ENCODE results near the gene GPR78. TPM values are rescaled to one million over a fixed set of nuclear protein-coding genes. Genes with fewer than 3 reads are reported as not detected.

GPR78 gene
- total and polyA plus RNA-seq, 2 of the 8 experiments (the other 6 are each of a cell fraction or from before 2014, with no cell fraction given): 1.0 to 3.0 TPM

DNA sequence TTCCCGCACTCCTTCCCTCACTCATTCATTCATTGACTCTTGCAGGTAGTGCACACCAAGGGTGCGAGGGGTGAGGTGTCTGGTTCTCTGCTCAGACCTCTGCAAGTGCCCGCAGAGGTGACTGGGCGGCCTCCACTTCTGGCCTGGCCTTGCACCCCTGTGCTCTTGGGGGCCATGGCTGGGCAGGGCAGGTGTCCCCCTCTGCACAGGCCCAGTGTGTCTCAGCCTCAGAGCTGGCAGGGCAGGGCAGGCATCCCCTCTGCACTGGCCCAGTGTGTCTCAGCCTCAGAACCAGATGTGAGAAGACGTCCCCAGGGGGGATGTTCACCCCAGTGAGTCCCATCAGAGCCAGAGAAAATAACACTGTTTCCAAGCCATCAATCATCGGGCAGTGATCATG is 29.2 kb downstream of the GPR78 start:
- Histone ChIP-seq H2AFZ (ENCODE audit: low read length) (no peak overlapping the region), H3K79me2 (ENCODE audit: control insufficient read depth in 1 of 2, insufficient read depth in 2 of 2, low read length in 2 of 2) (no peaks in the 10 kb centered on the region), H3K79me1 (ENCODE audit: low read depth, low read length) (no peaks in the 10 kb centered on the region), H2BK12ac (ENCODE audit: low read depth, low read length) (no peak overlapping the region), H3K4ac (replicated peaks; ENCODE audit: insufficient read length, low read depth, low read length) (no peak overlapping the region), H3K9ac (replicated peaks in 1 of 4; ENCODE audit: extremely low read depth in 1 of 4, low read depth in 3 of 4, low read length in 3 of 4) (no peak overlapping the region), H3K4me2 (ENCODE audit: insufficient read depth in 1 of 2, low read depth in 2 of 2, low read length in 2 of 2) (no peak overlapping the region), H3K9me3 (ENCODE audit: insufficient read depth in 2 of 2, low read depth in 1 of 2, low read length in 1 of 2) (no peaks in the 10 kb centered on the region), H3K18ac (ENCODE audit: extremely low read depth, low read length) (no peak overlapping the region), H3K23ac (ENCODE audit: insufficient read length) (no peak overlapping the region), H3K4me1 (replicated peaks in 1 of 4; ENCODE audit: control insufficient read depth in 3 of 4, insufficient read depth in 4 of 4, low read length in 3 of 4) (peaks cover 0 to 2% (median 0%) of the 10 kb centered on the region in 4 experiments; a peak in 1 of 7 replicates), H3K4me3 (ENCODE audit: extremely low read depth in 1 of 4, insufficient read depth in 2 of 4, low read depth in 3 of 4, low read length in 4 of 4) (no peak overlapping the region), H3K27ac (ENCODE audit: low read depth, low read length) (no peak overlapping the region), H3K36me3 (ENCODE audit: control insufficient read depth in 2 of 4, insufficient read depth in 4 of 4, low read length in 3 of 4) (peaks cover 0 to 14% (median 3%) of the 10 kb centered on the region in 4 experiments; a peak in 4 of 8 replicates), H4K8ac (ENCODE audit: extremely low read depth, insufficient read depth, low read length) (no peak overlapping the region; the same call in 1 of the 2 replicates), H2BK120ac (replicated peaks; ENCODE audit: low read depth, low read length) (no peak overlapping the region), H3K14ac (ENCODE audit: insufficient read length) (no peak overlapping the region), H4K91ac (replicated peaks; ENCODE audit: insufficient read length, low read length) (no peak overlapping the region), H3K23me2 (ENCODE audit: low read depth, low read length) (peaks cover 6% of the 10 kb centered on the region; the same call in 1 of the 2 replicates), H2BK20ac (ENCODE audit: low read length) (no peak overlapping the region), H3K56ac (replicated peaks; ENCODE audit: insufficient read length, low read depth, low read length) (no peak overlapping the region), H2BK5ac (ENCODE audit: low read depth, low read length) (no peak overlapping the region), H2BK15ac (ENCODE audit: low read length) (no peak overlapping the region), H3K27me3 (replicated peaks in 1 of 4; ENCODE audit: control insufficient read depth in 3 of 4, extremely low read depth in 1 of 4, insufficient read depth in 3 of 4, low read length in 3 of 4) (no peaks in the 10 kb centered on the region; a peak in 1 of 7 replicates), H4K20me1 (replicated peaks in 1 of 2; ENCODE audit: control insufficient read depth in 1 of 2, insufficient read depth in 2 of 2, low read length in 2 of 2) (peaks cover 10 to 26% of the 10 kb centered on the region in 2 experiments), H4K5ac (ENCODE audit: insufficient read length, low read depth, low read length) (no peak overlapping the region), H2AK5ac (ENCODE audit: low read depth, low read length) (no peak overlapping the region)
- no peak for DNase-seq (ENCODE audit: low read depth in 1 of 2, low spot score in 2 of 2)
- CTCF ChIA-PET (ENCODE audit: partially characterized antibody): interaction anchor here (1.4 kb wide), 1 partner anchor 10 kb away, joined by 3 read pairs; no protein-coding TSS in a partner anchor
- WGBS, 2 experiments (ENCODE audit: extremely low coverage in 1 of 2, insufficient coverage in 1 of 2, insufficient read length in 1 of 2, insufficient replicate concordance in 2 of 2, low coverage in 1 of 2, low lambda C conversion rate in 2 of 2, missing lambda C conversion rate in 1 of 2): 79 to 100% methylated on average over 1 to 6 of the region's 6 CpGs
- TF ChIP-seq MAFK (IDR thresholded peaks at IDR 0.05; ENCODE audit: low read depth, low read length): no peak
- no peak for TF ChIP-seq FOSL1 (IDR thresholded peaks at IDR 0.05; ENCODE audit: insufficient read depth, low read depth, low read length)
- no peak for TF ChIP-seq SIRT6 (IDR thresholded peaks at IDR 0.05; ENCODE audit: low read length)
- TF ChIP-seq, protein P1, sequence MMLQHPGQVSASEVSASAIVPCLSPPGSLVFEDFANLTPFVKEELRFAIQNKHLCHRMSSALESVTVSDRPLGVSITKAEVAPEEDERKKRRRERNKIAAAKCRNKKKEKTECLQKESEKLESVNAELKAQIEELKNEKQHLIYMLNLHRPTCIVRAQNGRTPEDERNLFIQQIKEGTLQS (IDR thresholded peaks at IDR 0.05; ENCODE audit: insufficient read depth, low read depth, low read length): no peak
- POLR2A ChIA-PET (ENCODE audit: partially characterized antibody): interaction anchor here (1.1 to 1.3 kb wide), 3 partner anchors 10 to 52 kb away, joined by 3 to 4 read pairs (median 3); no protein-coding TSS in a partner anchor
- no peak for FAIRE-seq

All from H1 (cell line).